Measurements from ENCODE around the gene CDC42BPA. TPM values are rescaled to one million over a fixed set of nuclear protein-coding genes. Genes with fewer than 3 reads are reported as not detected.

Gene CDC42BPA
- polyA plus RNA-seq, 1 donor from 2014 or later, result 22.9 TPM

- Histone ChIP-seq H4K20me1 (ENCODE audit: insufficient read depth) (no peaks in the 10 kb centered on the region), H2AFZ (ENCODE audit: low read depth, low read length) (no peak overlapping the region), H3K9me3 (ENCODE audit: low read length) (no peaks in the 10 kb centered on the region), H3K9ac (ENCODE audit: low read length) (no peak overlapping the region), H3K27me3 (ENCODE audit: insufficient read depth, low read depth, low read length) (no peaks in the 10 kb centered on the region), H3K4me3 (ENCODE audit: low read length) (no peak overlapping the region), H3F3A (ENCODE audit: insufficient read depth, low read length, poor library complexity, severe bottlenecking) (no peaks in the 10 kb centered on the region), H3K9me2 (ENCODE audit: insufficient read depth, low read length) (no peaks in the 10 kb centered on the region), H3K4me2 (ENCODE audit: low read length) (no peak overlapping the region), H3K79me2 (replicated peaks; ENCODE audit: insufficient read depth, low read length) (peaks cover 14% of the 10 kb centered on the region), H3K36me3 (ENCODE audit: insufficient read depth, low read length) (no peaks in the 10 kb centered on the region), H3K27ac (ENCODE audit: low read length) (no peak overlapping the region)
- no peak for TF ChIP-seq MXI1 (conservative IDR thresholded peaks at IDR 0.05; ENCODE audit: poor library complexity, severe bottlenecking)
- TF ChIP-seq POLR2AphosphoS5 (IDR thresholded peaks at IDR 0.05), result no peak
- TF ChIP-seq TAF1 (IDR thresholded peaks at IDR 0.05; ENCODE audit: low read depth), result no peak
- TF ChIP-seq SMC3 (conservative IDR thresholded peaks at IDR 0.05; ENCODE audit: poor library complexity), result no peak
- TF ChIP-seq RAD21 (conservative IDR thresholded peaks at IDR 0.05), result no peak
- TF ChIP-seq CTCF (IDR thresholded peaks at IDR 0.05; ENCODE audit: poor library complexity, severe bottlenecking), result no peak
- no peak for TF ChIP-seq EZH2 (IDR thresholded peaks at IDR 0.05; ENCODE audit: borderline replicate concordance, insufficient read depth, low read length, poor library complexity, severe bottlenecking)
- TF ChIP-seq EP300 (conservative IDR thresholded peaks at IDR 0.05; ENCODE audit: poor library complexity, severe bottlenecking), result no peak
- TF ChIP-seq, protein P1, sequence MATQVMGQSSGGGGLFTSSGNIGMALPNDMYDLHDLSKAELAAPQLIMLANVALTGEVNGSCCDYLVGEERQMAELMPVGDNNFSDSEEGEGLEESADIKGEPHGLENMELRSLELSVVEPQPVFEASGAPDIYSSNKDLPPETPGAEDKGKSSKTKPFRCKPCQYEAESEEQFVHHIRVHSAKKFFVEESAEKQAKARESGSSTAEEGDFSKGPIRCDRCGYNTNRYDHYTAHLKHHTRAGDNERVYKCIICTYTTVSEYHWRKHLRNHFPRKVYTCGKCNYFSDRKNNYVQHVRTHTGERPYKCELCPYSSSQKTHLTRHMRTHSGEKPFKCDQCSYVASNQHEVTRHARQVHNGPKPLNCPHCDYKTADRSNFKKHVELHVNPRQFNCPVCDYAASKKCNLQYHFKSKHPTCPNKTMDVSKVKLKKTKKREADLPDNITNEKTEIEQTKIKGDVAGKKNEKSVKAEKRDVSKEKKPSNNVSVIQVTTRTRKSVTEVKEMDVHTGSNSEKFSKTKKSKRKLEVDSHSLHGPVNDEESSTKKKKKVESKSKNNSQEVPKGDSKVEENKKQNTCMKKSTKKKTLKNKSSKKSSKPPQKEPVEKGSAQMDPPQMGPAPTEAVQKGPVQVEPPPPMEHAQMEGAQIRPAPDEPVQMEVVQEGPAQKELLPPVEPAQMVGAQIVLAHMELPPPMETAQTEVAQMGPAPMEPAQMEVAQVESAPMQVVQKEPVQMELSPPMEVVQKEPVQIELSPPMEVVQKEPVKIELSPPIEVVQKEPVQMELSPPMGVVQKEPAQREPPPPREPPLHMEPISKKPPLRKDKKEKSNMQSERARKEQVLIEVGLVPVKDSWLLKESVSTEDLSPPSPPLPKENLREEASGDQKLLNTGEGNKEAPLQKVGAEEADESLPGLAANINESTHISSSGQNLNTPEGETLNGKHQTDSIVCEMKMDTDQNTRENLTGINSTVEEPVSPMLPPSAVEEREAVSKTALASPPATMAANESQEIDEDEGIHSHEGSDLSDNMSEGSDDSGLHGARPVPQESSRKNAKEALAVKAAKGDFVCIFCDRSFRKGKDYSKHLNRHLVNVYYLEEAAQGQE (IDR thresholded peaks at IDR 0.05; ENCODE audit: borderline replicate concordance), result no peak
These were observed 90.1 kb downstream of the CDC42BPA start for GRCh38 chr1:227228201-227228600.

GRCh38 chr1:227227761-227228160 lies 90.5 kb downstream of the CDC42BPA start:
- Histone ChIP-seq H3K27ac (ENCODE audit: low read length) (no peak overlapping the region), H3K9ac (ENCODE audit: low read length) (no peak overlapping the region), H3F3A (ENCODE audit: insufficient read depth, low read length, poor library complexity, severe bottlenecking) (no peaks in the 10 kb centered on the region), H3K4me3 (ENCODE audit: low read length) (no peak overlapping the region), H3K4me2 (ENCODE audit: low read length) (no peak overlapping the region), H2AFZ (ENCODE audit: low read depth, low read length) (no peak overlapping the region), H3K79me2 (replicated peaks; ENCODE audit: insufficient read depth, low read length) (peaks cover 14% of the 10 kb centered on the region), H3K27me3 (ENCODE audit: insufficient read depth, low read depth, low read length) (no peaks in the 10 kb centered on the region), H3K36me3 (ENCODE audit: insufficient read depth, low read length) (no peaks in the 10 kb centered on the region), H4K20me1 (ENCODE audit: insufficient read depth) (no peaks in the 10 kb centered on the region), H3K9me3 (ENCODE audit: low read length) (no peaks in the 10 kb centered on the region), H3K9me2 (ENCODE audit: insufficient read depth, low read length) (no peaks in the 10 kb centered on the region)
- TF ChIP-seq POLR2AphosphoS5 (IDR thresholded peaks at IDR 0.05) (no peak), TAF1 (IDR thresholded peaks at IDR 0.05; ENCODE audit: low read depth) (no peak), EP300 (conservative IDR thresholded peaks at IDR 0.05; ENCODE audit: poor library complexity, severe bottlenecking) (no peak), SMC3 (conservative IDR thresholded peaks at IDR 0.05; ENCODE audit: poor library complexity) (no peak), EZH2 (IDR thresholded peaks at IDR 0.05; ENCODE audit: borderline replicate concordance, insufficient read depth, low read length, poor library complexity, severe bottlenecking) (no peak), MXI1 (conservative IDR thresholded peaks at IDR 0.05; ENCODE audit: poor library complexity, severe bottlenecking) (no peak), RAD21 (conservative IDR thresholded peaks at IDR 0.05) (no peak), CTCF (IDR thresholded peaks at IDR 0.05; ENCODE audit: poor library complexity, severe bottlenecking) (no peak)
- TF ChIP-seq, protein P1 (IDR thresholded peaks at IDR 0.05; ENCODE audit: borderline replicate concordance), result no peak
